GM18508 (cell line): ENCODE results near the gene LRMDA.

ENCODE experiments used
- ATAC-seq: cut with Tn5 transposase; IDR thresholded peaks from one replicate; pipeline ENCODE4 v1.9.1; 2021; ENCODE audit warnings: moderate number of reproducible peaks; ENCODE audit not compliant: insufficient read depth, unreplicated experiment

The LRMDA gene

GRCh38 chr10:76080451-76080850 lies 649.0 kb downstream of the LRMDA start:
- ATAC-seq: no peak

GRCh38 chr10:76080991-76081390 lies 649.6 kb downstream of the LRMDA start:
- ATAC-seq: no peak

GRCh38 chr10:76082232-76082631 lies 650.8 kb downstream of the LRMDA start:
- no peak for ATAC-seq

- no peak for ATAC-seq
Observed at GRCh38 chr10:76082956-76083355, 651.5 kb downstream of the LRMDA start.

DNA sequence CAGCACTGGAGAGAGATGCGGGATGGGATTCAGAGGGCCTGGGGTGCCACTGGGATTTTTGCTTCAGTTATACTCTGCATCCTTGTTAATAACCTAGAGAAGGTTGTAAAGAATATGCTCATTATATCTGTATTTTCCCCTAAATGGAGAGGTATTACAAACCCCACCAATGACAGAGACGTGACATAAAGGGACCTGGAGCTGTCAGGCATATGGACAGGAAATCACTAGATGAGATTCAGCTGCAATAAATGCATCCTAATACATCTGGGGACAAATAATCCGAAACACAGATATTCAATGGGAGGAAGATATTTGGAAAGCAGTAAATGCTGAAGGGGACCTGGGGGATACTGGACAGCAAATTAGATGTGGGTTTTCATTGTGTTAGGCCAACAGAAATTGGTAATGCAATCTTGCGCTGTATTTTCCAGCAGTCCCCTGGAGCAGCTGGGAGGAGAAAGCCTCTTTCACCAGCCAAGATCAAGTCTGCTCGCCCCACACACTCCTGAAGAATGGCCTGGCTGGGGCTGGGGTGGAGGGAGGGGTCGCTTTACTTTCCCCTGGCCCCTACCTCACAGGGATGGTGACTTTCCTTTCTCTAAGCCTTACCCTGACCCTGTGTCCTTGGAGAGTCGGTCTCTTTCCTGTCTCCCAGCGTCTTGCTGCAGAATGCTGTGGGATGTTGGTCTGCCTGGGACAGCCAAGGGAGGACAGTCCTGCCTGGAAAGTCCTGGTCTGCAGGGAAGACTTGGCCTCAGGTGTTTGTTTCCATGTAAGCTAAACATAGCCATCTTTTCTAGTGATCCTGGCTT lies 653.8 kb downstream of the LRMDA start:
- no peak for ATAC-seq

- no peak for ATAC-seq
Observed at GRCh38 chr10:76085817-76086167, 654.4 kb downstream of the LRMDA start.

DNA sequence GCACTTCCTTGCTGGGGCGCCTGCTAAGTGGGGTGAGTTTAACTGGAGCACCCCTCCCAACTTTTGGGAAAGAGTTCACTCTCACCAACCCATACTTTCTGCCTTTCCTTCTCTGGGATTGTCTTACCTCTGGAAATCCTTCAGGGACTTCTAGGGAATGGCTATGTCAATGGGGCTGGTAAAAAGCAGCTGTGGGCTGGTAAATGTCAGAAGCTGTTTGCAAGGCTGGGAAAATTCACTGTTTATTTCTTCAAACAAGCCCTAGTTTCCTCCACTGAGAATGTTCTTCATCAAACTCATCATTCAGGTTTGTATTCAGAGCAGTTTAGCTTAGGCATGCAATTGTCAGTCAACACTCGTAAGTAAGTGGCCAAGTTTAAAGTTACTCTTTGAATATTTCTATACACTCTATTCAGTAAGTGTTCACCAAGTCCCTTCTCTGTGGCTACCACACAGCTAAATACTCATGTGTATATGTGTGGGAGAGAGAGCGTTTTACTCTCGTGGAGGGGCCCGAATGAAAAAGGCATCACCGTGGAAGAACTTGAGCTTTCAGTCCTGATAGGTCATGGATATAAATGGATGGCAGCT lies 654.8 kb downstream of the LRMDA start:
- ATAC-seq: no peak

DNA sequence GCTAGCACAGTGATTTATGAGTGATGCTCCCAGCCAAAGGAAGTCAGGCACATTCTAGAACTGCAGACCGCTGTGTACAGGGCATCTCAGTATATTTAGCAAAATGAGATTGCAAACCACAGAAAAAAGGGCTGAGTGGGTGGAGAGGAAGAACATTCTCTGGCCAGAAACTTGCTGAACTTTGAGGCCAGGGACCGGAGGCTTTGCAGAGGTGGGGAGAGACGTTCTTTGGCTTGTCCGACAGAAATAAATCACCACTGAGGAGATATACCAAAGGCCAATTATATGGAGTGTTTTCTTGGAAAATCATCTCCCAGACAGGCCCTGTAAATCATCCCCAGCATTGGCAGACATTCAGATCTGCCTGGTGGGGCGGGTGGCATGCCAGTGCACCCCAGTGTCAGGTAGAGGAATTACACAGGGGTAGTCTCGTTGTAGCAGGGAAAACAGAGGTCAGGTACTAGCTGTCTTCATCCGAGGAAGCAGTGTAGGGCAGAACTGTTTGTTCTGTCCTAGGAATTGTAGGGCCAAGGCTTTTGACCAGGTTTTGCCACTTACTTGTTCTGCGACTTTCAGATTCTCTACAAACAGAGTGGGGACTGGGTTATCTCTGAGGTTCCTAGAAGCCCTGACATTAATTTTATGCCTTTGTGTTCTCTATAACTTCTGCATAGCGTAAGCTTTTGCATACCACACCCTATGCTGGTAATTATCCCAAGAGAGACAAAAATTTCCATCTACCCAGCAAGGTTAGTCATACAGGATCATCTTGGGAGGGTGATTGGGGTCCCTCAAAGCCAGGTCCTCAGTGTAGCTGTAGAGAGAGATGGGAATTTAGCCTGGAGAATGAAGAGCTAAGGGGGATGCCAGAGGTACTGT lies 655.6 kb downstream of the LRMDA start:
- ATAC-seq: no peak

DNA sequence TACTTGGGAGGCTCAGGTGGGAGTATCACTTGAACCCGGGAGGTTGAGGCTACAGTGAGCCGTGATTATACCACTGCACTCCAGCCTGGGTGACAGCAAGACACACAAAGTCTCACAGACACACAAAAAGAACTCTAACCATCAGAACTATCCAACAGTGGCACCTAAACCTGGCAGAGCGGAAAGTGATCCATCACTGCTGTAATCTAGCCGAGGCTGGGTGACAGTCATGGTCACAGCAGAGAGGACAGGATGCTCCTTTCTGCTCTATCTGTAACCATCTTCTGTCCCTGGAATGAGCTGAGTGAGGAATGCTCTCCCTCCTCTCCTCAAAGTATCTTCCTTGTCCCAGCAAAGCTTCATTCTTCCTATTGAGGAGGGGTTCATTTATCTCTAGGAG lies 656.6 kb downstream of the LRMDA start:
- no peak for ATAC-seq

DNA sequence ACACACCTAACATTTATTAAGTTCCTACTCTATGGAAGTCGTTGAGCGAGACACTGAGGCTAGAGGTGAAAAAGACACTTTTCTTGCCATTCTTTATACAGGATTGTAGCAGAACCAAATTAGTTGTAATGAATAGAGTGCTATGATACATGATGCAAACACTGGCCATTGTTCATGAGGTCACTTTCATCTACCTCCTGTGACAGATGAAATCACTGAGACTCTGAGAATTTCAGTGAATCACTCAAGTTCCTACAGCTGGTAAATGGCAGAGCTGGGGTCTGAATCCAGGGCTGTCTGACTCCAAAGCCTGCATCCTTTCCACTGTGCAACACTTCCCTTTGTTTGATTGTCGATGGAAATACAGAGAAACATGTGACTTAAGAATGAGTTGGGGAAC lies 657.6 kb downstream of the LRMDA start:
- ATAC-seq: no peak

- no peak for ATAC-seq
Observed at GRCh38 chr10:76089556-76090180, 658.2 kb downstream of the LRMDA start.

DNA sequence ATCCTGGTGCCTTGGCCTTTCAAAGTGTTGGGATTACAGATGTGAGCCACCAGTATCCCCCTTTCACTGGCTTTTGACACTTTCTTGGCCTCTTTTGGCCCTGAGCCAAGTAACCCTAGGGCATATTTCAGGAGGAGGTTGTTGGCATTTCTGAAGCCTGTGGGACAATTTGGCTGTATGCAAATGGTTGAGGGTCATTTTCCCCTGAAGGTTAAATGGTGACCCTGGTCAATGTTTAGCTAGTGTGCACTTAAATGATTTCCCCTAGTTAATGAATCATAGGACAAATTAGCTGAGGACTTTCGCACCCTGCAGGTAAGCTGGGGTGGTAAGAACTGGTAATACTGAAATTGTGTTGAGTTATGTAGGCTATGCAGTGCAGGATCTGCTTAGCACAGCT lies 660.5 kb downstream of the LRMDA start:
- no peak for ATAC-seq

- ATAC-seq: no peak
Observed at GRCh38 chr10:76106611-76107010, 675.2 kb downstream of the LRMDA start.

- ATAC-seq: no peak
Observed at GRCh38 chr10:76108563-76109359, 677.3 kb downstream of the LRMDA start.

DNA sequence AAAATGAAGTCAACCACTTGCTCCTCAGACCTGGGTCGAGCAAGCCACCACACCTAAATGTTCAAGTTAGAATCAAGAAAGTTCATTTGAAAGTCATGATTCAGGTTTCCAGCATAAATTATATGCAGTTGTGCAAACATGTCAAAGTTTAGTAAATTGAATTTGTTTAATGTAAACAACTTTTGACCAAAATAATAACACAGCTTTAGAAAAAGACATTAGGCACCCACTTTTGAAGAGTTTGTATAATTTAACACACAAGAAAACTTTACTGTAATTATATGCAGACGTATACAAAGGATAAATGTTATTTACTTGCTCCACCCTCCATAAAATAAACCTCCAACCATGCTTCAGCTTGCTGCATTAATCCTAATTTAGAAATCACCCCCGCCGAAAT lies 680.0 kb downstream of the LRMDA start:
- ATAC-seq: no peak

DNA sequence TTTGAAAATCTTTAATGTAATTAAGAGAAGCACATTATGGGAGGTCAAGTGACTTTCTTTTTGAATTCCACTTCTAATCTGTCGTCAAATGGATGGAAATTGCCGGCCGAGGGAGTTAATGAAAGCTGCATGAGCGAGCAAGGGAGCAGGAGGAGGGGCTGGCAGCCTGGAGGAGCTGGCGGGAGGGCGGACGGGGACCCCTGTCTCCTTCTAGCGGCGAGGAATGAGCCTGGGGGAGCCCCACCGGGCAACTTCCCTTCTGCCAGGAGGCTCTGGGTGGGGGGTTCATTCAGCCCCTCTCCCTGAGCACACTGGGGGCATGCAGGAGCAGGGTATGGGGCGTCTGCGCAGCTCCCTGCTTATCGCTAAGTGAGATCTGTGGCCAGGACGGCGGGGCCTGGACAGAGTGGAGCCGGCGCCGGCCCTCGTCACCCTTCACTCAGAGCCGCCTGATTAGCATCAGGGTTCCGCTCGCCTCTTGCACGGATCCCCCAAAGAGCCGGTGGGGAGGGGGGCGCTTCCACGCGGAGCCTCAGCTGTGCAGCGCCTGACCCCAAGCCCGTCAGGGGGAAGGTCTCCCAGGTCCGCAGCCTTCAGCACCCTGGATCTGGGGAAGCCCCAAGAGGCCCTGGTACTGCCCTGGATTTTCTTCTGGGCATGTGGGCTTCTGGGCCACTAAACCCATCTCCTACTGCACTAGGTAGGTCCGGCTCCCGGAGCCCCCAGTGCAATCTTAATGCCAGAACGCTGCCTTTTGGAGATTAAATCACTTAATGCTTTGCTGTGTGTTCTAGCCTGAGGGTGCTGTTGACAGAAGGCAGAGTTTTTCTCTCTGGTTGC lies 680.8 kb downstream of the LRMDA start:
- ATAC-seq: no peak

DNA sequence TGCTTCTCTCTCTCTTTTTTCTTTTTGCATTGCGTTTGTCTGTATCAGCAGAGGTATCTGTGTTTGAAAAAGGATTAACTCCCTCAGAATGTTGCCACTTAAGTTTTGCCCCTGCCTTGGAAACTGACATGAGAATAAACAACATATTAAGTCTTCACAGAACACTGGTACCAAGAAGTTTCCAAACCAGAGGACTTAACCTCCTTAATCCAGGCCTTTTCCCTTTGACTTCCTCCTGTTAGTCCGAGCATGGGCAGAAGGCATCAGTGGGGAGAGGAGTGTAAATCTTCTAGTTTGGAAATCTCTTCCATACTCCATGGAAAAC lies 681.4 kb downstream of the LRMDA start:
- no peak for ATAC-seq

GRCh38 chr10:76113952-76114351 lies 682.5 kb downstream of the LRMDA start:
- ATAC-seq: no peak

- no peak for ATAC-seq
Observed at GRCh38 chr10:76114581-76115001, 683.2 kb downstream of the LRMDA start.
